Endothelial cell of umbilical vein (primary cell): ENCODE results near the gene KLHL5. TPM values are rescaled to one million over a fixed set of nuclear protein-coding genes. Genes with fewer than 3 reads are reported as not detected.

ENCODE experiments used
- BruUV-seq: library from RNA; stranded (reverse); fragments of 400-500 nt; replicated peaks from 2 replicates; lab custom pipeline; 2021; lab: Mats Ljungman, UMichigan
- CTCF ChIA-PET: fragments of 300-600, 350-600 bp; sonication (Branson Sonifier 250); formaldehyde crosslinking; loops from one replicate; lab custom pipeline; 2021; ENCODE audit warnings: antibody characterized with exemption, inconsistent platforms; lab: Charles Lee
- POLR2A ChIA-PET: fragments of 300-600, 350-600 bp; sonication (Branson Sonifier 250); formaldehyde crosslinking; loops from one replicate; lab custom pipeline; 2021; ENCODE audit warnings: antibody characterized with exemption, inconsistent platforms; lab: Charles Lee
- DNase-seq: peaks from one replicate; pipeline ENCODE4 v3.0.0-alpha.2; 2011; ENCODE audit warnings: low read depth, low spot score
- FAIRE-seq: peaks from 2 replicates; lab custom pipeline; 2011; peaks lifted over from hg19 to GRCh38; lab: Jason Lieb, UNC
- H2AFZ ChIP-seq: 2 replicates; pipeline ENCODE4 v1.6.0; 2012; ENCODE audit warnings: low read depth, low read length, control low read depth, inconsistent platforms
- H3K27ac ChIP-seq: 2 replicates; pipeline ENCODE4 v1.5.1; 2011; ENCODE audit warnings: low read depth, mild to moderate bottlenecking, control low read depth, low read length, moderate library complexity; ENCODE audit not compliant: insufficient read depth
- H3K27me3 ChIP-seq, 2 experiments: 2 replicates each; pipeline versions ENCODE4 v1.6.0 to v1.6.1; 2011; ENCODE audit warnings: low read length in 2 of 2, mixed read lengths in 1 of 2; ENCODE audit not compliant: control insufficient read depth in 2 of 2, insufficient read depth in 2 of 2
- H3K36me3 ChIP-seq, 2 experiments: 2 replicates in 1 of 2; 3 replicates in 1 of 2; pipeline ENCODE4 v1.5.1; 2011; ENCODE audit warnings: low read length in 2 of 2, mild to moderate bottlenecking in 1 of 2, moderate library complexity in 1 of 2; ENCODE audit not compliant: control insufficient read depth in 2 of 2, insufficient read depth in 2 of 2; ENCODE audit errors: extremely low read depth in 1 of 2
- H3K4me1 ChIP-seq: 3 replicates; pipeline ENCODE4 v1.5.1; 2011; ENCODE audit warnings: mild to moderate bottlenecking, low read length; ENCODE audit not compliant: control insufficient read depth, insufficient read depth; ENCODE audit errors: extremely low read depth
- H3K4me2 ChIP-seq: 2 replicates; pipeline ENCODE4 v1.6.1; 2011; ENCODE audit warnings: low read length, control low read depth, mixed read lengths; ENCODE audit not compliant: insufficient read depth
- H3K4me3 ChIP-seq, 3 experiments: fragments of 200-600 bp in 1 of 3; sonication (generic), shearing (Covaris generic) in 1 of 3; replicated peaks in 1 of 3; 2 replicates each; pipeline ENCODE4 v1.5.1; 2011 to 2016; ENCODE audit warnings: control low read depth in 3 of 3, low read length in 3 of 3, mild to moderate bottlenecking in 2 of 3, inconsistent platforms in 1 of 3, low read depth in 1 of 3, moderate library complexity in 1 of 3; ENCODE audit not compliant: insufficient read depth in 1 of 3
- H3K79me2 ChIP-seq: 2 replicates; pipeline ENCODE4 v1.6.0; 2012; ENCODE audit warnings: low read length, inconsistent platforms; ENCODE audit not compliant: control insufficient read depth, insufficient read depth
- H3K9ac ChIP-seq: replicated peaks from 2 replicates; pipeline ENCODE3; 2011; ENCODE audit warnings: low read length, control low read depth; ENCODE audit not compliant: insufficient read depth; ENCODE audit errors: extremely low read depth
- H3K9me1 ChIP-seq: replicated peaks from 3 replicates; pipeline ENCODE4 v1.6.0; 2011; ENCODE audit warnings: mild to moderate bottlenecking, low read length; ENCODE audit not compliant: control insufficient read depth, insufficient read depth; ENCODE audit errors: extremely low read depth
- H3K9me3 ChIP-seq: replicated peaks from 2 replicates; pipeline ENCODE4 v1.5.1; 2012; ENCODE audit warnings: low read length, inconsistent platforms; ENCODE audit not compliant: control insufficient read depth, insufficient read depth
- H4K20me1 ChIP-seq: replicated peaks from 2 replicates; pipeline ENCODE3; 2011; ENCODE audit warnings: mild to moderate bottlenecking, low read length; ENCODE audit not compliant: control insufficient read depth, insufficient read depth; ENCODE audit errors: extremely low read depth
- EZH2 ChIP-seq: IDR thresholded peaks from 2 replicates; pipeline ENCODE4 v1.6.1; 2012; ENCODE audit warnings: borderline replicate concordance, low read depth, mild to moderate bottlenecking, moderate library complexity, low read length, inconsistent platforms; ENCODE audit not compliant: severe bottlenecking
- FOS ChIP-seq: IDR thresholded peaks from 2 replicates; pipeline ENCODE4 v1.6.1; 2011; ENCODE audit warnings: mild to moderate bottlenecking, low read length, moderate library complexity, borderline replicate concordance; ENCODE audit not compliant: insufficient read depth
- GATA2 ChIP-seq: IDR thresholded peaks from 2 replicates; pipeline ENCODE4 v1.7.0; 2011; ENCODE audit warnings: low read depth, mild to moderate bottlenecking, moderate library complexity, mixed read lengths, low read length; ENCODE audit not compliant: insufficient read length, insufficient read depth
- JUN ChIP-seq: IDR thresholded peaks from 2 replicates; pipeline ENCODE4 v1.6.1; 2011; ENCODE audit warnings: borderline replicate concordance, low read depth; ENCODE audit not compliant: insufficient read length, insufficient read depth
- MYC ChIP-seq: IDR thresholded peaks from one replicate; pipeline ENCODE4 v1.6.1; 2011; ENCODE audit warnings: mild to moderate bottlenecking, low read depth, low read length
- POLR2A ChIP-seq: IDR thresholded peaks from 2 replicates; pipeline ENCODE4 v1.6.1; 2012; ENCODE audit warnings: low read depth, mild to moderate bottlenecking, control low read depth, low read length
- POLR2AphosphoS5 ChIP-seq: IDR thresholded peaks from 2 replicates; pipeline ENCODE4 v1.6.1; 2012; ENCODE audit warnings: low read depth, mild to moderate bottlenecking, control low read depth, low read length, moderate library complexity; ENCODE audit not compliant: insufficient read depth
- dilution Hi-C: fragments of 300-500 bp; cut with MboI; formaldehyde crosslinking; loops from one replicate; pipeline ENCODE4 v1.15.0; 2019; ENCODE audit warnings: low sequenced_read_pairs; ENCODE audit not compliant: extremely low pct_ligation_motif_present
- intact Hi-C: fragments of 100-400 bp; cut with micrococcal nuclease; formaldehyde crosslinking; loops from one replicate; pipeline ENCODE4 v1.10.0; 2022
- polyA plus RNA-seq, 4 experiments: library from polyadenylated mRNA; depleted of rRNA in 3 of 4; stranded (reverse) in 3 of 4; unstranded in 1 of 4; fragments of >200 nt; gene quantifications; 2 replicates each; pipeline versions ENCODE4 v1.2.1 to v1.2.3, GENCODE V29; 2011 to 2012; ENCODE audit warnings: missing spikeins in 1 of 4
- total RNA-seq: library from RNA; stranded (reverse); gene quantifications from 2 replicates; pipeline ENCODE4 v1.2.3, GENCODE V29; 2021
- TF ChIP-seq, protein P1 (sequence below), 2 donors: IDR thresholded peaks; 1 replicate in 1 of 2; 2 replicates in 1 of 2; pipeline ENCODE4 v1.5.1; 2011; ENCODE audit warnings: low read length in 2 of 2, mild to moderate bottlenecking in 2 of 2, moderate library complexity in 2 of 2, control low read depth in 1 of 2, inconsistent platforms in 1 of 2, low read depth in 1 of 2; ENCODE audit not compliant: insufficient read depth in 1 of 2; ENCODE audit errors: extremely low read depth in 1 of 2
- TF ChIP-seq, protein P2 (sequence below): IDR thresholded peaks from 2 replicates; pipeline ENCODE4 v1.6.1; 2011; ENCODE audit not compliant: insufficient read depth, insufficient read length

The KLHL5 gene
- total and polyA plus RNA-seq, 2 donors (not counting 3 experiments of a cell fraction or from before 2014, with no cell fraction given), result 32.2 to 54.6 TPM

DNA sequence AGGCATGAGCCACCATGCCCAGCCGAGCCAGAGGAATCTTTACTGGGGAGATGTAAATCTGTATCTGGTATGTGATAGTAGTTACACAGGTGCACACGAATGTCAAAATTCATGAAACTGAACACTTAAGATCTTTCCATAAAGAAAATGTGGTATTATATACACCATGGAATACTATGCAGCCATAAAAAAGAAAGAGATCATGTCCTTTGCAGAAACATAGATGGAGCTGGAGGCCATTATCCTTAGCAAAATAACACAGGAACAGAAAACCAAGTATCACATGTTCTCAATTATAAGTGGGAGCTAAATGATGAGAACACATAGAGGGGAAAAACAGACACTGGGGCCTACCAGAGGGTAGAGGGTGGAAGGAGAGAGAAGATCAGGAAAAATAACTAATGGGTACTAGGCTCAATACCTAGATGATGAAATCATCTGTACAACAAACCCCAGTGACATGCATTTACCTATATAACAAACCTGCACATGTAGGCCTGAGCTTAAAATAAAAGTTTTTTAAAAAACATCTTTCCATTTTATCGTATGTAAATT, 37.6 kb upstream of the KLHL5 start:
- POLR2A ChIA-PET, result no interaction called here
- Histone ChIP-seq H3K4me3 (no peak overlapping the region), H3K27ac (no peak overlapping the region), H3K9ac (no peak overlapping the region), H3K9me1 (no peaks in the 10 kb centered on the region), H3K9me3 (no peaks in the 10 kb centered on the region), H3K27me3 (no peaks in the 10 kb centered on the region), H3K79me2 (no peaks in the 10 kb centered on the region), H3K4me1 (peaks cover 8% of the 10 kb centered on the region), H3K4me2 (no peak overlapping the region), H3K36me3 (no peaks in the 10 kb centered on the region), H4K20me1 (no peaks in the 10 kb centered on the region), H2AFZ (no peak overlapping the region)
- intact Hi-C loops, result no loop called here
- no TSS peak for BruUV-seq
- FAIRE-seq (no peak), DNase-seq (no peak)
- CTCF ChIA-PET, result no interaction called here
- TF ChIP-seq POLR2A (no peak), GATA2 (no peak), POLR2AphosphoS5 (no peak), MYC (no peak), EZH2 (no peak), JUN (no peak), FOS (no peak)
- TF ChIP-seq, protein P1, sequence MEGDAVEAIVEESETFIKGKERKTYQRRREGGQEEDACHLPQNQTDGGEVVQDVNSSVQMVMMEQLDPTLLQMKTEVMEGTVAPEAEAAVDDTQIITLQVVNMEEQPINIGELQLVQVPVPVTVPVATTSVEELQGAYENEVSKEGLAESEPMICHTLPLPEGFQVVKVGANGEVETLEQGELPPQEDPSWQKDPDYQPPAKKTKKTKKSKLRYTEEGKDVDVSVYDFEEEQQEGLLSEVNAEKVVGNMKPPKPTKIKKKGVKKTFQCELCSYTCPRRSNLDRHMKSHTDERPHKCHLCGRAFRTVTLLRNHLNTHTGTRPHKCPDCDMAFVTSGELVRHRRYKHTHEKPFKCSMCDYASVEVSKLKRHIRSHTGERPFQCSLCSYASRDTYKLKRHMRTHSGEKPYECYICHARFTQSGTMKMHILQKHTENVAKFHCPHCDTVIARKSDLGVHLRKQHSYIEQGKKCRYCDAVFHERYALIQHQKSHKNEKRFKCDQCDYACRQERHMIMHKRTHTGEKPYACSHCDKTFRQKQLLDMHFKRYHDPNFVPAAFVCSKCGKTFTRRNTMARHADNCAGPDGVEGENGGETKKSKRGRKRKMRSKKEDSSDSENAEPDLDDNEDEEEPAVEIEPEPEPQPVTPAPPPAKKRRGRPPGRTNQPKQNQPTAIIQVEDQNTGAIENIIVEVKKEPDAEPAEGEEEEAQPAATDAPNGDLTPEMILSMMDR (IDR thresholded peaks at IDR 0.05; ENCODE audit: extremely low read depth in 1 of 2, insufficient read depth in 1 of 2, low read depth in 1 of 2, low read length in 2 of 2), result no peak
- TF ChIP-seq, protein P2, sequence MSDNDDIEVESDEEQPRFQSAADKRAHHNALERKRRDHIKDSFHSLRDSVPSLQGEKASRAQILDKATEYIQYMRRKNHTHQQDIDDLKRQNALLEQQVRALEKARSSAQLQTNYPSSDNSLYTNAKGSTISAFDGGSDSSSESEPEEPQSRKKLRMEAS, result no peak
- dilution Hi-C loops, result no loop called here
